ENCODE measurements around the gene NOTCH3. TPM values are rescaled to one million over a fixed set of nuclear protein-coding genes. Genes with fewer than 3 reads are reported as not detected.

The NOTCH3 gene
- total and polyA plus RNA-seq, 4 donors: 23.5 to 423 (median 268) TPM

DNA sequence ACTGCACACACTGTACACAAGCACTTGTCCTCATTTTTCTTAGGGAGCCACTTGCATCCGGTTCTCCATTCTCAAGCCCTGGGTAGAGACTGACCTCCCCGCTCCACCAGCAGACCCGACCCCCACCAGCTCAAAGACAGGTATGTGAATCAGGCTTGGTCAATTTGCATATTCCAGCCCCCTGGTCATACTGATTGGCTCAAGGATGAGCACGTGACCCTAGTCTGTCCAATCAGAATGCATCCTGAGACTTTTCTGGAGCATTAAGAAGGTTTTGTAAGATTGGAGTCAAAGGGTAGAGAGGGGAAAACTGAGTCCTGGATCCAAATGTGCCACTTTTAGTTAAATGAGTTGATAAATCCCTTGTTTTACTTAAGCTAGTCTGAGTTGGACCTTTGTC, 34.1 kb downstream of the NOTCH3 start:
- WGBS, 2 donors: 62 to 63% methylated on average over 4 of the region's 4 CpGs
- Histone ChIP-seq H3K36me3 (ENCODE audit: control insufficient read depth in 1 of 2, insufficient read depth in 2 of 2, low read length in 1 of 2) (peaks cover 2 to 18% of the 10 kb centered on the region in 2 donors), H3K4me3 (ENCODE audit: low read length in 2 of 2) (no peak overlapping the region), H3K9me3 (ENCODE audit: control insufficient read depth, low read length) (no peaks in the 10 kb centered on the region), H3K27ac (ENCODE audit: low read depth in 1 of 2, low read length in 2 of 2) (no peak overlapping the region), H3K4me1 (ENCODE audit: control insufficient read depth in 1 of 2, insufficient read depth in 2 of 2, low read length in 2 of 2) (no peaks in the 10 kb centered on the region), H3K27me3 (ENCODE audit: control insufficient read depth in 1 of 2, insufficient read depth in 2 of 2, low read length in 1 of 2) (no peaks in the 10 kb centered on the region)
- intact Hi-C loops (cut with DNase I): no loop called here
- no peak for DNase-seq
- ATAC-seq (ENCODE audit: low FRiP score): no peak

DNA sequence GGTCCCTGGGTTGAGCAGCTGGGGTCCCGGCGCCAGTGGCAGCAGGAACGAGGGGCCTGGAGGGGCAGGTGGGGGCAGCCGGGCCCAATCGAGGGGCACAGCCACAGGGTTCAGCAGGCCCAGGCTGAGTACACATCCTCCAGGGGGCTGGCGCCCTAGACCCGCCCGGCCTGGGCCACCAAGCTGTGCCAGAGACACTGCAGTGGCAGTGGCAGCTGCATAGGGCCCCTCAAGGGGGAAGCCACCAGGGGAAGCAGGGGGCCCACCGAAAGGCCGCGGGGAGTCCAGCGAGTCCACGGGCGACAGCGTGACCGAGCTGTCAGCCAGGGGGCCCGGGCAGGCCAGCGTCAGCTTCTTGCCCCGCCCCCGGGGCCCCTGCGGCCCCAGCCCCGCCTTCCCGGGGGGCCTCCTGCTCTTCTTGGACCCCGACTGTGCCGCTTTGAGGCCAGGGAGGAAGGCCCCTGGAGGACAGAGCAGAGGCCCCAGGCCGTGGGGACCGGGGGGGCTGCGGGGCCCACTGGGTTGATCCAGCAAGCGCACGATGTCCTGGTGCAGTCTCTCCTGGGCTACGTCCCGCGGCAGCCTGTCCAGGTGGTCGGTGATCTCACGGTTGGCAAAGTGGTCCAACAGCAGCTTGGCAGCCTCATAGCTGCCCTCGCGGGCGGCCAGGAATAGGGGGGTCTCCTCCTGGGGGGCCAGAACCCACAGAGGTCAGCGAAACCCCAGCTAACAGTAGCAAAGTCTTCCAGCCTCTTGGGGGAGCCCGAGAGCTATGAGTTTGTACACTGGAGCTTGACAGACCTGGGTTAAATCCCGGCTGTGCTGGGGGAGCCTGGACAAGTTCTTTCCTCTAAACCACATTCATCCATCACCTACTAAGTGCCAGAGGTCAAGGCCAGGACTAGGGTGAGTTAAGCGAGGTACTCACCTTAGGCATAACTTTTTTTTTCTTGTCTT, 39.5 kb downstream of the NOTCH3 start:
- H3K27me3 ChIP-seq (ENCODE audit: control insufficient read depth in 1 of 2, insufficient read depth in 2 of 2, low read length in 1 of 2): no peaks in the 10 kb centered on the region
- no peak overlapping the region for H3K27ac ChIP-seq (ENCODE audit: low read depth in 1 of 2, low read length in 2 of 2)
- intact Hi-C loops (cut with DNase I): no loop called here
- 93 to 95% methylated on average over 39 to 42 of the region's 42 CpGs for WGBS, 2 donors
- H3K4me3 ChIP-seq (ENCODE audit: low read length in 2 of 2): no peak overlapping the region
- DNase-seq: no peak
- ATAC-seq (ENCODE audit: low FRiP score): peak; percentile 5
- H3K4me1 ChIP-seq (ENCODE audit: control insufficient read depth in 1 of 2, insufficient read depth in 2 of 2, low read length in 2 of 2): no peaks in the 10 kb centered on the region
- no peaks in the 10 kb centered on the region for H3K9me3 ChIP-seq (ENCODE audit: control insufficient read depth, low read length)
- peaks cover 0 to 20% of the 10 kb centered on the region in 2 donors for H3K36me3 ChIP-seq (ENCODE audit: control insufficient read depth in 1 of 2, insufficient read depth in 2 of 2, low read length in 1 of 2)

- intact Hi-C loops (cut with DNase I): no loop called here
- DNase-seq: no peak
- Histone ChIP-seq H3K27me3 (ENCODE audit: control insufficient read depth in 1 of 2, insufficient read depth in 2 of 2, low read length in 1 of 2) (no peaks in the 10 kb centered on the region), H3K4me1 (ENCODE audit: control insufficient read depth in 1 of 2, insufficient read depth in 2 of 2, low read length in 2 of 2) (no peaks in the 10 kb centered on the region), H3K4me3 (ENCODE audit: low read length in 2 of 2) (no peak overlapping the region), H3K9me3 (ENCODE audit: control insufficient read depth, low read length) (no peaks in the 10 kb centered on the region), H3K36me3 (ENCODE audit: control insufficient read depth in 1 of 2, insufficient read depth in 2 of 2, low read length in 1 of 2) (peaks cover 0 to 12% of the 10 kb centered on the region in 2 donors), H3K27ac (ENCODE audit: low read depth in 1 of 2, low read length in 2 of 2) (no peak overlapping the region)
- WGBS, 2 donors: 83 to 84% methylated on average over 3 of the region's 3 CpGs
- no peak for ATAC-seq (ENCODE audit: low FRiP score)
Measured at GRCh38 chr19:15159251-15159650, 41.5 kb downstream of the NOTCH3 start.

DNA sequence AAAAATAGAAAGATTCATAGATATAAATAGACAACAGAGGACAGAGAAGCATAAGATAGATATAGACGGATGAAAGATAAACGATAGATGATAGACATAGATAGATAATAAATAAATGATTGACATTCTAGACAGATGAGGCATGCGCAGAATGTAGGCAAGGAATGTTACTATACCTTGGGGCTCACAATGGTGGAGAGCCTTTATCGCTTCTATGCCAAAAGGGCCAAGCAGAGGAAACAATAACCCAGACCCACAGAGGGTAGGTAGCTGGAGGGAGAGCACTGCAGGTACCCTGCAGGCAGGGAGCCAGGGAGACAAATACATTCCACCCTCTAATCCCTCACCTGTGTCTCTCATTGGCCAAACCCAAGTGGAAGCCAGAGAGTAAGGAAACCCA, 44.4 kb downstream of the NOTCH3 start:
- Histone ChIP-seq H3K4me3 (ENCODE audit: low read length in 2 of 2) (no peak overlapping the region), H3K9me3 (ENCODE audit: control insufficient read depth, low read length) (no peaks in the 10 kb centered on the region), H3K4me1 (ENCODE audit: control insufficient read depth in 1 of 2, insufficient read depth in 2 of 2, low read length in 2 of 2) (no peaks in the 10 kb centered on the region), H3K27me3 (ENCODE audit: control insufficient read depth in 1 of 2, insufficient read depth in 2 of 2, low read length in 1 of 2) (no peaks in the 10 kb centered on the region), H3K36me3 (ENCODE audit: control insufficient read depth in 1 of 2, insufficient read depth in 2 of 2, low read length in 1 of 2) (peaks cover 0 to 5% of the 10 kb centered on the region in 2 donors), H3K27ac (ENCODE audit: low read depth in 1 of 2, low read length in 2 of 2) (no peak overlapping the region)
- no peak for DNase-seq
- ATAC-seq (ENCODE audit: low FRiP score): no peak
- intact Hi-C loops (cut with DNase I): no loop called here
- 90% methylated on average over 4 of the region's 4 CpGs for WGBS, 2 donors

DNA sequence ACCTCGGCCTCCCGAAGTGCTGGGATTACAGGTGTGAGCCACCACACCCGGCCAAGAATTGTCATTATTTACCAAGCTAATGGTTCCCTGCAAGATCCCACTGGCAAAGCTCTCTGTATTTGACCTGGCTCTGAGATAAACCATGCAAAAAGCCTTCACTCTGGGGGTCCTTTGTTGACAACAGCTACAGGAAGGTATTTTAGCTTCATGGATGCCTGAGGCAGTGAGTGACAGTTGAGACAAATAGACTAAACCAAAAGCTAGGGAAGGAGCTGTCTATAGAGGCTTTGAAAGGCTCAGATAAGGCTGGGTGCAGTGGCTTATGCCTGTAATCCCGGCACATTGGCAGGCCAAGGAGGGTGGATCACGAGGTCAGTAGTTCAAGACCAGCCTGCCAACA, 45.5 kb downstream of the NOTCH3 start:
- Histone ChIP-seq H3K27me3 (ENCODE audit: control insufficient read depth in 1 of 2, insufficient read depth in 2 of 2, low read length in 1 of 2) (no peaks in the 10 kb centered on the region), H3K36me3 (ENCODE audit: control insufficient read depth in 1 of 2, insufficient read depth in 2 of 2, low read length in 1 of 2) (peaks cover 0 to 2% of the 10 kb centered on the region in 2 donors), H3K27ac (ENCODE audit: low read depth in 1 of 2, low read length in 2 of 2) (no peak overlapping the region), H3K9me3 (ENCODE audit: control insufficient read depth, low read length) (no peaks in the 10 kb centered on the region), H3K4me3 (ENCODE audit: low read length in 2 of 2) (no peak overlapping the region), H3K4me1 (ENCODE audit: control insufficient read depth in 1 of 2, insufficient read depth in 2 of 2, low read length in 2 of 2) (no peaks in the 10 kb centered on the region)
- no peak for ATAC-seq (ENCODE audit: low FRiP score)
- WGBS, 2 donors: 92 to 94% methylated on average over 5 of the region's 5 CpGs
- no peak for DNase-seq
- intact Hi-C loops (cut with DNase I): no loop called here

GRCh38 chr19:15154002-15154612, 46.7 kb downstream of the NOTCH3 start:
- ATAC-seq (ENCODE audit: low FRiP score): no peak
- no peaks in the 10 kb centered on the region for H3K4me1 ChIP-seq (ENCODE audit: control insufficient read depth in 1 of 2, insufficient read depth in 2 of 2, low read length in 2 of 2)

GRCh38 chr19:15149737-15150136, 51.1 kb downstream of the NOTCH3 start:
- no peak overlapping the region for H3K27ac ChIP-seq (ENCODE audit: low read depth in 1 of 2, low read length in 2 of 2)
- H3K4me1 ChIP-seq (ENCODE audit: control insufficient read depth in 1 of 2, insufficient read depth in 2 of 2, low read length in 2 of 2): no peaks in the 10 kb centered on the region
- 81 to 85% methylated on average over 5 of the region's 5 CpGs for WGBS, 2 donors
- ATAC-seq (ENCODE audit: low FRiP score): no peak
- H3K9me3 ChIP-seq (ENCODE audit: control insufficient read depth, low read length): no peaks in the 10 kb centered on the region
- no peaks in the 10 kb centered on the region for H3K27me3 ChIP-seq (ENCODE audit: control insufficient read depth in 1 of 2, insufficient read depth in 2 of 2, low read length in 1 of 2)
- no peak for DNase-seq
- intact Hi-C loops (cut with DNase I): loop anchor here (2.0 to 5.0 kb wide), 2 partner anchors 57 kb away; no protein-coding TSS in a partner anchor
- H3K36me3 ChIP-seq (ENCODE audit: control insufficient read depth in 1 of 2, insufficient read depth in 2 of 2, low read length in 1 of 2): no peaks in the 10 kb centered on the region
- no peak overlapping the region for H3K4me3 ChIP-seq (ENCODE audit: low read length in 2 of 2)

More at GRCh38 chr19:15154002-15154612, 46.7 kb downstream of the NOTCH3 start:
- no peak overlapping the region for H3K27ac ChIP-seq (ENCODE audit: low read depth in 1 of 2, low read length in 2 of 2)
- intact Hi-C loops (cut with DNase I): loop anchor here in 1 of 2 donors (5.0 kb wide), 1 partner anchor 62 kb away; no protein-coding TSS in a partner anchor
- DNase-seq: peak in 1 of 2 donors; percentile 51
- no peaks in the 10 kb centered on the region for H3K36me3 ChIP-seq (ENCODE audit: control insufficient read depth in 1 of 2, insufficient read depth in 2 of 2, low read length in 1 of 2)
- no peak overlapping the region for H3K4me3 ChIP-seq (ENCODE audit: low read length in 2 of 2)
- 96% methylated on average over 3 of the region's 3 CpGs for WGBS, 2 donors
- H3K27me3 ChIP-seq (ENCODE audit: control insufficient read depth in 1 of 2, insufficient read depth in 2 of 2, low read length in 1 of 2): no peaks in the 10 kb centered on the region
- no peaks in the 10 kb centered on the region for H3K9me3 ChIP-seq (ENCODE audit: control insufficient read depth, low read length)

- no peaks in the 10 kb centered on the region for H3K27me3 ChIP-seq (ENCODE audit: control insufficient read depth in 1 of 2, insufficient read depth in 2 of 2, low read length in 1 of 2)
- H3K4me1 ChIP-seq (ENCODE audit: control insufficient read depth in 1 of 2, insufficient read depth in 2 of 2, low read length in 2 of 2): no peaks in the 10 kb centered on the region
- no peaks in the 10 kb centered on the region for H3K9me3 ChIP-seq (ENCODE audit: control insufficient read depth, low read length)
- DNase-seq: no peak
- intact Hi-C loops (cut with DNase I): no loop called here
- no peak for ATAC-seq (ENCODE audit: low FRiP score)
- H3K4me3 ChIP-seq (ENCODE audit: low read length in 2 of 2): no peak overlapping the region
- H3K36me3 ChIP-seq (ENCODE audit: control insufficient read depth in 1 of 2, insufficient read depth in 2 of 2, low read length in 1 of 2): no peaks in the 10 kb centered on the region
- no peak overlapping the region for H3K27ac ChIP-seq (ENCODE audit: low read depth in 1 of 2, low read length in 2 of 2)
- 86 to 97% methylated on average over 1 of the region's 1 CpG for WGBS, 2 donors
Measured at GRCh38 chr19:15147090-15147489, 53.7 kb downstream of the NOTCH3 start.
